ENCODE data around the gene ASCC1. TPM values are rescaled to one million over a fixed set of nuclear protein-coding genes. Genes with fewer than 3 reads are reported as not detected.

ASCC1 gene, protein sequence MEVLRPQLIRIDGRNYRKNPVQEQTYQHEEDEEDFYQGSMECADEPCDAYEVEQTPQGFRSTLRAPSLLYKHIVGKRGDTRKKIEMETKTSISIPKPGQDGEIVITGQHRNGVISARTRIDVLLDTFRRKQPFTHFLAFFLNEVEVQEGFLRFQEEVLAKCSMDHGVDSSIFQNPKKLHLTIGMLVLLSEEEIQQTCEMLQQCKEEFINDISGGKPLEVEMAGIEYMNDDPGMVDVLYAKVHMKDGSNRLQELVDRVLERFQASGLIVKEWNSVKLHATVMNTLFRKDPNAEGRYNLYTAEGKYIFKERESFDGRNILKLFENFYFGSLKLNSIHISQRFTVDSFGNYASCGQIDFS
- polyA plus RNA-seq (2011; rRNA removed), result 82.3 and 83.7 TPM in 2 replicates
- polyA plus RNA-seq (2012; cell fraction: cytosol; rRNA removed), result 21.6 and 24.9 TPM in 2 replicates
- 12.2 and 19.1 TPM in 2 replicates for polyA plus RNA-seq (2012; cell fraction: nucleus; rRNA removed)
- polyA plus RNA-seq (2017; fragmentation: RNase III; extraction: RNeasy Plus Mini Kit Qiagen cat#74134 plus additional on column Dnase treatment), result 56.2 to 58.9 TPM (median 56.5 TPM) in 3 replicates
- polyA minus RNA-seq (2011; rRNA and poly(A)+ RNA removed), result 35.9 and 39.6 TPM in 2 replicates

DNA sequence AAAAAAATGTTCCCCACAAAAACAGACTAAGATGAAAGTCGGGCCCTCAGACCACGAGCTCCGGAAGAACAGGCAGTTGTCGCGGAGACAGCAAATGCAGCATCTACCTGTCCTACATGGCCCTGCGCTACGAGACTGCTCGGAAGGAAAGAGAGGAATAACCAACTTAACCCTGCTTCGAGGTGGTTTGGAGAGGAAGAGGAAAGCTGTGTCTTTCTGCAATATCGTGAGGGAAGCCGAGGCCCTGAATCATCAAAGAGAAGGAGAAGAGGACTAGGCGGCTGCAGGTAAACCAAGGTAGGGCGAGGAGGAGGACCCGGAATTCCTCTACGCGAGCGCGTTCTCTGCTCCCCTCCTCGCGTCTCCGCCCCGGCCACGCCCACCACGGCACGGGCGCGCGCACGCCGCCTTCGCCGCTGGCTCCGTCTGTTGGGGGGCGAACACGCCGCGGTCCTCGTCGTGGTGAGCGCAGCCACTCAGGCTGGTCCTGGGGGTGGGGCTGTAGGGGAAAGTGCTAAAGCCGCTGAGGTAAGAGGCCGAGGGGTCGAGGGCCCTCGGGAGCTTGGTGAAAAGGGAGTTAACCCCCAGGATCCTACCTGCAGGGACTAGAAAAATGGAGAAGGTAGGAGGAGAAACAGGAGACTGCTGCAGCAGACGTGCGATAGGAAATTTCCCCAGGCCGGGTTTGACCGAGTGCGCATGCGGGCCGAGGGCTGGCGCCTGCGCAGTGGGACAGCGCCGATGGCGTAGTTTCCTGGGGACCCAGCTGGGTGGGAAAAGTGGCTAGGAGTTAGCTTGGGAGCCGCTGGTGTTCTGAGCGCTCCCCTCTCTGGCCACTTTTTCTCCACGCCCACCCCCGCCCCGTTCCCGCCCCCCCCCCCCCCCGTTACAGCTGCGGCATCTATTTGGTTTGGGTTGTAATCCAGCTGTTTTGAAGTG is at the start of gene ASCC1, which contains the start of gene ANAPC16:
TSS of gene ASCC1 (minus strand) at position 666 of the 939 bp plus-strand sequence. CDS start 2,978 bp downstream, outside the sequence.
TSS of gene ANAPC16 (plus strand) at position 402 of the 939 bp plus-strand sequence. CDS start 7,903 bp downstream, outside the sequence.
- Histone ChIP-seq H3K4me2 (peak within 1 kb of the TSS; percentile 85), H3K4me1 (peaks cover 54% of the 10 kb centered on the region), H3K27ac (peak within 1 kb of the TSS; percentile 89 to 95), H3K4me3 (peak within 1 kb of the TSS; percentile 61), H3K9me3 (no peaks in the 10 kb centered on the region)
- ChIA-PET CTCF (interaction anchor here (0.6 to 2.9 kb wide), 15 partner anchors 8 to 260 kb away, joined by 3 to 13 read pairs (median 3); partner anchors contain the start of gene DDIT4), POLR2A (interaction anchor here (0.6 to 2.4 kb wide), 15 partner anchors 41 to 498 kb away, joined by 3 to 34 read pairs (median 5); partner anchors contain the start of gene DDIT4)
- 2% methylated on average over 49 of the region's 64 CpGs for WGBS (ENCODE audit: missing lambda C conversion rate)
- FAIRE-seq, result peak; percentile 28
- peak; percentile 86 to 95 for DNase-seq (ENCODE audit: low read depth in 1 of 2, low spot score in 1 of 2)
- ATAC-seq, result peak; percentile 93 to 97
- no peak for TF ChIP-seq ZNF302 (CRISPR knock-in tag; IDR thresholded peaks at IDR 0.05)
- TF ChIP-seq HMGXB4 (CRISPR knock-in tag; IDR thresholded peaks at IDR 0.05; ENCODE audit: borderline replicate concordance), result no peak
- TF ChIP-seq MAFK (IDR thresholded peaks at IDR 0.05; ENCODE audit: partially characterized antibody), result no peak
- TF ChIP-seq KDM1A (IDR thresholded peaks at IDR 0.05; ENCODE audit: low read depth), result no peak
- TF ChIP-seq REST (IDR thresholded peaks at IDR 0.05), result no peak
- TF ChIP-seq RFX5 (IDR thresholded peaks at IDR 0.05), result peak; percentile 58; the same call in 1 of the 2 replicates
- TF ChIP-seq, protein P1, sequence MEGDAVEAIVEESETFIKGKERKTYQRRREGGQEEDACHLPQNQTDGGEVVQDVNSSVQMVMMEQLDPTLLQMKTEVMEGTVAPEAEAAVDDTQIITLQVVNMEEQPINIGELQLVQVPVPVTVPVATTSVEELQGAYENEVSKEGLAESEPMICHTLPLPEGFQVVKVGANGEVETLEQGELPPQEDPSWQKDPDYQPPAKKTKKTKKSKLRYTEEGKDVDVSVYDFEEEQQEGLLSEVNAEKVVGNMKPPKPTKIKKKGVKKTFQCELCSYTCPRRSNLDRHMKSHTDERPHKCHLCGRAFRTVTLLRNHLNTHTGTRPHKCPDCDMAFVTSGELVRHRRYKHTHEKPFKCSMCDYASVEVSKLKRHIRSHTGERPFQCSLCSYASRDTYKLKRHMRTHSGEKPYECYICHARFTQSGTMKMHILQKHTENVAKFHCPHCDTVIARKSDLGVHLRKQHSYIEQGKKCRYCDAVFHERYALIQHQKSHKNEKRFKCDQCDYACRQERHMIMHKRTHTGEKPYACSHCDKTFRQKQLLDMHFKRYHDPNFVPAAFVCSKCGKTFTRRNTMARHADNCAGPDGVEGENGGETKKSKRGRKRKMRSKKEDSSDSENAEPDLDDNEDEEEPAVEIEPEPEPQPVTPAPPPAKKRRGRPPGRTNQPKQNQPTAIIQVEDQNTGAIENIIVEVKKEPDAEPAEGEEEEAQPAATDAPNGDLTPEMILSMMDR (IDR thresholded peaks at IDR 0.05), result no peak
- no peak for TF ChIP-seq HOXB5 (CRISPR knock-in tag; IDR thresholded peaks at IDR 0.05)
- TF ChIP-seq ZFP36 (IDR thresholded peaks at IDR 0.05; ENCODE audit: borderline replicate concordance, partially characterized antibody), result no peak
- 0 out of 5 replicates have a peak, but pooled peaks of 1 of the 2 experiments have one; percentile 19 for TF ChIP-seq RAD21 (conservative IDR thresholded peaks at IDR 0.05 in 1 of 2, IDR thresholded peaks at IDR 0.05 in 1 of 2)
- no peak for TF ChIP-seq FOXS1 (CRISPR knock-in tag; IDR thresholded peaks at IDR 0.05)
- peak; percentile 87; the same call in 1 of the 2 replicates for TF ChIP-seq PHF8 (IDR thresholded peaks at IDR 0.05; ENCODE audit: borderline replicate concordance, low read depth)
- no peak for TF ChIP-seq SREBF2 (IDR thresholded peaks at IDR 0.05)
- TF ChIP-seq JUNB (IDR thresholded peaks at IDR 0.05), result no peak
- no peak for TF ChIP-seq EHMT2 (IDR thresholded peaks at IDR 0.05; ENCODE audit: low read depth)
- TF ChIP-seq, protein P2, sequence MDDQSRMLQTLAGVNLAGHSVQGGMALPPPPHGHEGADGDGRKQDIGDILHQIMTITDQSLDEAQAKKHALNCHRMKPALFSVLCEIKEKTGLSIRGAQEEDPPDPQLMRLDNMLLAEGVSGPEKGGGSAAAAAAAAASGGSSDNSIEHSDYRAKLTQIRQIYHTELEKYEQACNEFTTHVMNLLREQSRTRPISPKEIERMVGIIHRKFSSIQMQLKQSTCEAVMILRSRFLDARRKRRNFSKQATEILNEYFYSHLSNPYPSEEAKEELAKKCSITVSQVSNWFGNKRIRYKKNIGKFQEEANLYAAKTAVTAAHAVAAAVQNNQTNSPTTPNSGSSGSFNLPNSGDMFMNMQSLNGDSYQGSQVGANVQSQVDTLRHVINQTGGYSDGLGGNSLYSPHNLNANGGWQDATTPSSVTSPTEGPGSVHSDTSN (IDR thresholded peaks at IDR 0.05), result 0 out of 2 replicates have a peak, but pooled peaks have one; percentile 12
- TF ChIP-seq, protein P3, sequence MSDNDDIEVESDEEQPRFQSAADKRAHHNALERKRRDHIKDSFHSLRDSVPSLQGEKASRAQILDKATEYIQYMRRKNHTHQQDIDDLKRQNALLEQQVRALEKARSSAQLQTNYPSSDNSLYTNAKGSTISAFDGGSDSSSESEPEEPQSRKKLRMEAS (IDR thresholded peaks at IDR 0.05), result peak; percentile 94
- no peak for TF ChIP-seq SMC3 (IDR thresholded peaks at IDR 0.05)
- TF ChIP-seq ZSCAN20 (CRISPR knock-in tag; IDR thresholded peaks at IDR 0.05), result no peak
- no peak for TF ChIP-seq CEBPB (IDR thresholded peaks at IDR 0.05)
- TF ChIP-seq POLR2AphosphoS2 (conservative IDR thresholded peaks at IDR 0.05; ENCODE audit: low read length), result no peak
- TF ChIP-seq NFE2L2 (conservative IDR thresholded peaks at IDR 0.05; ENCODE audit: low read length), result no peak
- TF ChIP-seq MAZ (IDR thresholded peaks at IDR 0.05; ENCODE audit: borderline replicate concordance, low read depth, low read length), result peak; percentile 75; the same call in 1 of the 2 replicates
- TF ChIP-seq TP53 (CRISPR knock-in tag; IDR thresholded peaks at IDR 0.05), result 0 out of 2 replicates have a peak, but pooled peaks have one; percentile 71
- TF ChIP-seq NR3C1 (IDR thresholded peaks at IDR 0.05), result no peak
- peak; percentile 87 for TF ChIP-seq POLR2A (IDR thresholded peaks at IDR 0.05; ENCODE audit: low read length)
- no peak for TF ChIP-seq FOSB (CRISPR knock-in tag; IDR thresholded peaks at IDR 0.05)
- no peak for TF ChIP-seq EHF (CRISPR knock-in tag; IDR thresholded peaks at IDR 0.05)
